ENCODE measurements around the gene CAMKMT.

GRCh38 chr2:44639399-44639798 lies 277.7 kb downstream of the CAMKMT start:
- TF ChIP-seq CTCF (IDR thresholded peaks at IDR 0.05 in 4 of 5, conservative IDR thresholded peaks at IDR 0.05 in 1 of 5) (no peak), POLR2A (IDR thresholded peaks at IDR 0.05) (no peak)

All from gastrocnemius medialis (tissue), 4 donors.